Measurements from ENCODE around the gene CTU2. TPM values are rescaled to one million over a fixed set of nuclear protein-coding genes. Genes with fewer than 3 reads are reported as not detected.

The CTU2 gene
- total and polyA plus RNA-seq, 9 of the 15 experiments (the other 6 are each of a cell fraction or from before 2014, with no cell fraction given), result 1.3 to 105 (median 23.2) TPM

- no peak for TF ChIP-seq MGA (IDR thresholded peaks at IDR 0.05)
- no peak for TF ChIP-seq GTF2A2 (tag; IDR thresholded peaks at IDR 0.05)
- TF ChIP-seq NR3C1 (CRISPR knock-in tag; IDR thresholded peaks at IDR 0.05), result 0 out of 2 replicates have a peak, but pooled peaks have one; percentile 20
- no peak for TF ChIP-seq ZNF764 (CRISPR knock-in tag; IDR thresholded peaks at IDR 0.05; ENCODE audit: low read depth)
- no peak for TF ChIP-seq ZKSCAN3 (CRISPR knock-in tag; IDR thresholded peaks at IDR 0.05)
- TF ChIP-seq HDAC6 (IDR thresholded peaks at IDR 0.05; ENCODE audit: low read depth, low read length), result no peak
Measured at GRCh38 chr16:88706229-88706964, at the start of gene CTU2, which contains the start of gene RNF166 (continued).
